ENCODE measurements around the gene TROAP. TPM values are rescaled to one million over a fixed set of nuclear protein-coding genes. Genes with fewer than 3 reads are reported as not detected.
"Not testable (repeated sequence)": the region's sequence is repeated elsewhere in the genome, so short reads cannot be mapped to it uniquely, and the experiment has no call there.

The TROAP gene
- total RNA-seq, 1 donor from 2014 or later: 31.7 TPM

DNA sequence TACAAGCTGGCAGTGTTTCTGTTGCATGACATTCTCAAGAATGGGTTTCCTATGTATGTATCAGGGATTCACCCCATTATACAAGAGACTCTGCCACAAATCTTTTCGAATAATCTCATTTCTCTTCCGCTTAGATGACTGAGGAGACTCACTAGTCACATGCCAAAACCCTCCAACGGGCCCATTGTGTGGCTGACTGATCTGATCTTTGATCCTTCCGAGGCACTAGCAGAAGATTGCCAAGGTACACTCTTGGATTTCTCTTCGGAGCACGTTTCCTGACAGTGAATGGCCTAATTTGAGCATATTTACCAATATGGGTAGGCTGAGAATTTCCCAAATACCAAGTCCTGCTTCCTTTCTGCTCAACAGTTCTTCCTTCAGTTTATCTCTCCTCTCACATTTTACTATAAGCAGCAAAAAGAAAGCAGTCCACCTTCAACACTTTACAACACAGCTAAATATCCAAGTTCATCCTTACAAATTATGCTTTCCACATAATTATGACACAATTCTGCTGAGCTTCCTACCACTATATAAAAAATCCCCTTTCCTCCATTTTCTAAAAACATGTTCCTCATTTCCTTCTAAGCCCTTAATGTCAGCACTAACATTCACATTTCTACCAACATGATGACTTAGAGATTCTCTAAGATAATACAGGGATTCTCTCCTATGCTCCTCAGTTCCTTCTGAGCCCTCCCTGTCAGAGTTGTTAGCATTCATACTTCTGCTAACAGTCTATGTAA is 17.1 kb upstream of the TROAP start:
- TF ChIP-seq CTCF (conservative IDR thresholded peaks at IDR 0.05; ENCODE audit: low read depth, low read length): no peak
- DNase-seq (ENCODE audit: low read depth): no peak
- H3K4me3 ChIP-seq (ENCODE audit: low read depth, low read length): no peak overlapping the region

DNA sequence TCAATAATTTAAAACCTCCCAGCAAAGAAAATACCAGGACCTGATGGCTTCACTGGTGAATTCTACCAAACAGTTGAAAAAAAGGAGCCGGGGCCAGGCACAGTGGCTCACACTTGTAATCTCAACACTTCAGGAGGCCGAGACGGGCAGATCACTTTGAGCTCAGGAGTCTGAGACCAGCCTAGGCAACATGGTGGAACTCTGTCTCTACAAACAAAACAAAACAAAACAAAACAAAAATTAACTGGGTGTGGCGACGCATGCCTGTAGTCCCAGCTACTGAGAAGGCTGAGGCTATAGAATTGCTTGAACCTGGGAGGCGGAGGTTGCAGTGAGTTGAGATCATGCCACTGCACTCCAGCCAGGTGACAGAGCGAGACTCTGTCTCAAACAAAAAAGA is 13.7 kb upstream of the TROAP start:
- DNase-seq (ENCODE audit: low read depth): no peak
- TF ChIP-seq CTCF (conservative IDR thresholded peaks at IDR 0.05; ENCODE audit: low read depth, low read length): no peak

GRCh38 chr12:49310451-49311000 is 12.5 kb upstream of the TROAP start:
- not testable (repeated sequence) for DNase-seq (ENCODE audit: low read depth); H3K4me3 ChIP-seq (ENCODE audit: low read depth, low read length)

More for the DNA sequence above, 13.7 kb upstream of the TROAP start:
- no peak overlapping the region for H3K4me3 ChIP-seq (ENCODE audit: low read depth, low read length)

- DNase-seq (ENCODE audit: low read depth): no peak
- no peak for TF ChIP-seq CTCF (conservative IDR thresholded peaks at IDR 0.05; ENCODE audit: low read depth, low read length)
- no peak overlapping the region for H3K4me3 ChIP-seq (ENCODE audit: low read depth, low read length)
Measured at GRCh38 chr12:49314811-49315210, 8.2 kb upstream of the TROAP start.

GRCh38 chr12:49317118-49317517 is 5.9 kb upstream of the TROAP start:
- DNase-seq (ENCODE audit: low read depth); H3K4me3 ChIP-seq (ENCODE audit: low read depth, low read length): not testable (repeated sequence)

GRCh38 chr12:49320411-49321103 is 2.5 kb upstream of the TROAP start:
- not testable (repeated sequence) for H3K4me3 ChIP-seq (ENCODE audit: low read depth, low read length); DNase-seq (ENCODE audit: low read depth)

GRCh38 chr12:49322367-49322707 is 718 bp upstream of the TROAP start:
- no peak for DNase-seq (ENCODE audit: low read depth)
- TF ChIP-seq CTCF (conservative IDR thresholded peaks at IDR 0.05; ENCODE audit: low read depth, low read length): no peak
- H3K4me3 ChIP-seq (ENCODE audit: low read depth, low read length): peak overlapping the region; percentile 87

GRCh38 chr12:49323524-49324097 is 556 bp downstream of the TROAP start:
- no peak for TF ChIP-seq CTCF (conservative IDR thresholded peaks at IDR 0.05; ENCODE audit: low read depth, low read length)
- peak overlapping the region; percentile 87 for H3K4me3 ChIP-seq (ENCODE audit: low read depth, low read length)
- no peak for DNase-seq (ENCODE audit: low read depth)
